WTC11 (cell line): ENCODE results near the gene DAD1.
"Not testable (repeated sequence)": the region's sequence is repeated elsewhere in the genome, so short reads cannot be mapped to it uniquely, and the experiment has no call there.

Experiments
- NFYB ChIP-seq: sonication (generic); formaldehyde crosslinking; conservative IDR thresholded peaks from 2 replicates; pipeline ENCODE4 v1.8.0; 2022; ENCODE audit warnings: low read depth, missing genetic modification reagents
- NR3C1 ChIP-seq: sonication (generic); formaldehyde crosslinking; conservative IDR thresholded peaks from 2 replicates; pipeline ENCODE4 v1.8.1; 2023; ENCODE audit warnings: low read depth, mild to moderate bottlenecking, missing genetic modification reagents
- TEAD4 ChIP-seq: sonication (generic); formaldehyde crosslinking; IDR thresholded peaks from 2 replicates; pipeline ENCODE4 v1.8.0; 2022; ENCODE audit warnings: mild to moderate bottlenecking, missing genetic modification reagents
- TF ChIP-seq, protein P1 (sequence below): sonication (generic); formaldehyde crosslinking; IDR thresholded peaks from 2 replicates; pipeline ENCODE4 v1.8.1; 2022; ENCODE audit warnings: low read depth, missing genetic modification reagents, borderline replicate concordance
- TF ChIP-seq, protein P2 (sequence below): fragments of 200-600 bp; IDR thresholded peaks from 2 replicates; pipeline ENCODE4 v1.8.0; 2022; ENCODE audit warnings: antibody characterized with exemption
- TF ChIP-seq, protein P3 (sequence below): sonication (generic); formaldehyde crosslinking; IDR thresholded peaks from 2 replicates; pipeline ENCODE4 v1.8.1; 2022; ENCODE audit warnings: missing genetic modification reagents, borderline replicate concordance
- TF ChIP-seq, protein P4 (sequence below): sonication (generic); formaldehyde crosslinking; IDR thresholded peaks from 2 replicates; pipeline ENCODE4 v1.8.0; 2022; ENCODE audit warnings: missing genetic modification reagents
- TF ChIP-seq, protein P5 (sequence below): sonication (generic); formaldehyde crosslinking; IDR thresholded peaks from 2 replicates; pipeline ENCODE4 v1.8.0; 2022; ENCODE audit warnings: mild to moderate bottlenecking, missing genetic modification reagents
- TF ChIP-seq, protein P6 (sequence below): sonication (generic); formaldehyde crosslinking; IDR thresholded peaks from 2 replicates; pipeline ENCODE4 v1.8.0; 2022; ENCODE audit warnings: mild to moderate bottlenecking, missing genetic modification reagents

DNA sequence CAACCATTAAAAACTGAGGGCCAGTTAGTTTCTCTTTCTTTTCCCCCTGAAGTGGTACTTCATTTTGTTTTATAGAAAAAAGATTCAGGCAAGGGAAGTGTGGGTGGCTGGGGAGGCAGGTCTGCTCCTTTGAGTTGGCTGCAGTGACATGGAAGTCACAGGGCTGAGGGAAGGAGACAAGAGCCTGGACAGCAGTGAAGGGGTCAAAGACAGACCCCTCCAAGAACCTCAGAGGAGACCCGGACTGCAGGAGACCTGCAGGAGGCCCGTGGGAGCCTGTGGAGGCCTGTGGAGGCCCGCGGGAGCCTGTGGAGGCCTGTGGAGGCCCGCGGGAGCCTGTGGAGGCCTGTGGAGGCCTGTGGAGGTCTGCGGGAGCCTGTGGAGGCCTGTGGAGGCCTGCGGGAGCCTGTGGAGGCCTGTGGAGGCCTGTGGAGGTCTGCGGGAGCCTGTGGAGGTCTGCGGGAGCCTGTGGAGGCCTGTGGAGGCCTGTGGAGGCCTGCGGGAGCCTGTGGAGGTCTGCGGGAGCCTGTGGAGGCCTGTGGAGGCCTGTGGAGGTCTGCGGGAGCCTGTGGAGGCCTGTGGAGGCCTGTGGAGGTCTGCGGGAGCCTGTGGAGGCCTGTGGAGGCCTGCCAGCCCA lies 35.0 kb downstream of the DAD1 start:
- not testable (repeated sequence) for TF ChIP-seq NFYB, TEAD4, NR3C1 (CRISPR knock-in tag)
- TF ChIP-seq, protein P1, sequence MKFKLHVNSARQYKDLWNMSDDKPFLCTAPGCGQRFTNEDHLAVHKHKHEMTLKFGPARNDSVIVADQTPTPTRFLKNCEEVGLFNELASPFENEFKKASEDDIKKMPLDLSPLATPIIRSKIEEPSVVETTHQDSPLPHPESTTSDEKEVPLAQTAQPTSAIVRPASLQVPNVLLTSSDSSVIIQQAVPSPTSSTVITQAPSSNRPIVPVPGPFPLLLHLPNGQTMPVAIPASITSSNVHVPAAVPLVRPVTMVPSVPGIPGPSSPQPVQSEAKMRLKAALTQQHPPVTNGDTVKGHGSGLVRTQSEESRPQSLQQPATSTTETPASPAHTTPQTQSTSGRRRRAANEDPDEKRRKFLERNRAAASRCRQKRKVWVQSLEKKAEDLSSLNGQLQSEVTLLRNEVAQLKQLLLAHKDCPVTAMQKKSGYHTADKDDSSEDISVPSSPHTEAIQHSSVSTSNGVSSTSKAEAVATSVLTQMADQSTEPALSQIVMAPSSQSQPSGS (CRISPR knock-in tag): not testable (repeated sequence)
- TF ChIP-seq, protein P2, sequence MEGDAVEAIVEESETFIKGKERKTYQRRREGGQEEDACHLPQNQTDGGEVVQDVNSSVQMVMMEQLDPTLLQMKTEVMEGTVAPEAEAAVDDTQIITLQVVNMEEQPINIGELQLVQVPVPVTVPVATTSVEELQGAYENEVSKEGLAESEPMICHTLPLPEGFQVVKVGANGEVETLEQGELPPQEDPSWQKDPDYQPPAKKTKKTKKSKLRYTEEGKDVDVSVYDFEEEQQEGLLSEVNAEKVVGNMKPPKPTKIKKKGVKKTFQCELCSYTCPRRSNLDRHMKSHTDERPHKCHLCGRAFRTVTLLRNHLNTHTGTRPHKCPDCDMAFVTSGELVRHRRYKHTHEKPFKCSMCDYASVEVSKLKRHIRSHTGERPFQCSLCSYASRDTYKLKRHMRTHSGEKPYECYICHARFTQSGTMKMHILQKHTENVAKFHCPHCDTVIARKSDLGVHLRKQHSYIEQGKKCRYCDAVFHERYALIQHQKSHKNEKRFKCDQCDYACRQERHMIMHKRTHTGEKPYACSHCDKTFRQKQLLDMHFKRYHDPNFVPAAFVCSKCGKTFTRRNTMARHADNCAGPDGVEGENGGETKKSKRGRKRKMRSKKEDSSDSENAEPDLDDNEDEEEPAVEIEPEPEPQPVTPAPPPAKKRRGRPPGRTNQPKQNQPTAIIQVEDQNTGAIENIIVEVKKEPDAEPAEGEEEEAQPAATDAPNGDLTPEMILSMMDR: not testable (repeated sequence)
- TF ChIP-seq, protein P3, sequence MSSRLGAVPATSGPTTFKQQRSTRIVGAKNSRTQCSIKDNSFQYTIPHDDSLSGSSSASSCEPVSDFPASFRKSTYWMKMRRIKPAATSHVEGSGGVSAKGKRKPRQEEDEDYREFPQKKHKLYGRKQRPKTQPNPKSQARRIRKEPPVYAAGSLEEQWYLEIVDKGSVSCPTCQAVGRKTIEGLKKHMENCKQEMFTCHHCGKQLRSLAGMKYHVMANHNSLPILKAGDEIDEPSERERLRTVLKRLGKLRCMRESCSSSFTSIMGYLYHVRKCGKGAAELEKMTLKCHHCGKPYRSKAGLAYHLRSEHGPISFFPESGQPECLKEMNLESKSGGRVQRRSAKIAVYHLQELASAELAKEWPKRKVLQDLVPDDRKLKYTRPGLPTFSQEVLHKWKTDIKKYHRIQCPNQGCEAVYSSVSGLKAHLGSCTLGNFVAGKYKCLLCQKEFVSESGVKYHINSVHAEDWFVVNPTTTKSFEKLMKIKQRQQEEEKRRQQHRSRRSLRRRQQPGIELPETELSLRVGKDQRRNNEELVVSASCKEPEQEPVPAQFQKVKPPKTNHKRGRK (CRISPR knock-in tag): not testable (repeated sequence)
- TF ChIP-seq, protein P4, sequence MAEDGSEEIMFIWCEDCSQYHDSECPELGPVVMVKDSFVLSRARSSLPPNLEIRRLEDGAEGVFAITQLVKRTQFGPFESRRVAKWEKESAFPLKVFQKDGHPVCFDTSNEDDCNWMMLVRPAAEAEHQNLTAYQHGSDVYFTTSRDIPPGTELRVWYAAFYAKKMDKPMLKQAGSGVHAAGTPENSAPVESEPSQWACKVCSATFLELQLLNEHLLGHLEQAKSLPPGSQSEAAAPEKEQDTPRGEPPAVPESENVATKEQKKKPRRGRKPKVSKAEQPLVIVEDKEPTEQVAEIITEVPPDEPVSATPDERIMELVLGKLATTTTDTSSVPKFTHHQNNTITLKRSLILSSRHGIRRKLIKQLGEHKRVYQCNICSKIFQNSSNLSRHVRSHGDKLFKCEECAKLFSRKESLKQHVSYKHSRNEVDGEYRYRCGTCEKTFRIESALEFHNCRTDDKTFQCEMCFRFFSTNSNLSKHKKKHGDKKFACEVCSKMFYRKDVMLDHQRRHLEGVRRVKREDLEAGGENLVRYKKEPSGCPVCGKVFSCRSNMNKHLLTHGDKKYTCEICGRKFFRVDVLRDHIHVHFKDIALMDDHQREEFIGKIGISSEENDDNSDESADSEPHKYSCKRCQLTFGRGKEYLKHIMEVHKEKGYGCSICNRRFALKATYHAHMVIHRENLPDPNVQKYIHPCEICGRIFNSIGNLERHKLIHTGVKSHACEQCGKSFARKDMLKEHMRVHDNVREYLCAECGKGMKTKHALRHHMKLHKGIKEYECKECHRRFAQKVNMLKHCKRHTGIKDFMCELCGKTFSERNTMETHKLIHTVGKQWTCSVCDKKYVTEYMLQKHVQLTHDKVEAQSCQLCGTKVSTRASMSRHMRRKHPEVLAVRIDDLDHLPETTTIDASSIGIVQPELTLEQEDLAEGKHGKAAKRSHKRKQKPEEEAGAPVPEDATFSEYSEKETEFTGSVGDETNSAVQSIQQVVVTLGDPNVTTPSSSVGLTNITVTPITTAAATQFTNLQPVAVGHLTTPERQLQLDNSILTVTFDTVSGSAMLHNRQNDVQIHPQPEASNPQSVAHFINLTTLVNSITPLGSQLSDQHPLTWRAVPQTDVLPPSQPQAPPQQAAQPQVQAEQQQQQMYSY (CRISPR knock-in tag): not testable (repeated sequence)
- TF ChIP-seq, protein P5, sequence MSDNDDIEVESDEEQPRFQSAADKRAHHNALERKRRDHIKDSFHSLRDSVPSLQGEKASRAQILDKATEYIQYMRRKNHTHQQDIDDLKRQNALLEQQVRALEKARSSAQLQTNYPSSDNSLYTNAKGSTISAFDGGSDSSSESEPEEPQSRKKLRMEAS (CRISPR knock-in tag): not testable (repeated sequence)
- TF ChIP-seq, protein P6, sequence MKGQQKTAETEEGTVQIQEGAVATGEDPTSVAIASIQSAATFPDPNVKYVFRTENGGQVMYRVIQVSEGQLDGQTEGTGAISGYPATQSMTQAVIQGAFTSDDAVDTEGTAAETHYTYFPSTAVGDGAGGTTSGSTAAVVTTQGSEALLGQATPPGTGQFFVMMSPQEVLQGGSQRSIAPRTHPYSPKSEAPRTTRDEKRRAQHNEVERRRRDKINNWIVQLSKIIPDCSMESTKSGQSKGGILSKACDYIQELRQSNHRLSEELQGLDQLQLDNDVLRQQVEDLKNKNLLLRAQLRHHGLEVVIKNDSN: not testable (repeated sequence)
